Activated CD8-positive, alpha-beta T cell treated with anti-CD3 and anti-CD28 coated beads for 36 hours (primary cell): Measurements from ENCODE around the gene GDF9. TPM values are rescaled to one million over a fixed set of nuclear protein-coding genes. Genes with fewer than 3 reads are reported as not detected.

Experiments
- ATAC-seq: fragments of 200-7000 bp; cut with Tn5 transposase; one replicate; pipeline ENCODE4 v1.10.0; 2021; ENCODE audit warnings: mild to moderate bottlenecking, moderate library complexity
- CTCF ChIA-PET: fragments of 350-600 bp; sonication (Branson Sonifier 250); formaldehyde crosslinking; loops from one replicate; lab custom pipeline; 2021; ENCODE audit warnings: antibody characterized with exemption; lab: Charles Lee
- POLR2A ChIA-PET: fragments of 350-600 bp; sonication (Branson Sonifier 250); formaldehyde crosslinking; loops from one replicate; lab custom pipeline; 2021; ENCODE audit warnings: antibody characterized with exemption; lab: Charles Lee
- DNase-seq: peaks from one replicate; pipeline ENCODE4 v3.0.0-alpha.2; 2020
- H3K27ac Mint-ChIP-seq: one replicate; pipeline ENCODE4 v1.8.0; 2021; ENCODE audit warnings: mild to moderate bottlenecking, mixed read lengths
- H3K27me3 Mint-ChIP-seq: one replicate; pipeline ENCODE4 v1.8.0; 2021; ENCODE audit warnings: mixed read lengths
- H3K36me3 Mint-ChIP-seq: one replicate; pipeline ENCODE4 v1.8.0; 2021; ENCODE audit warnings: low read depth, mixed read lengths
- H3K4me1 Mint-ChIP-seq: one replicate; pipeline ENCODE4 v1.8.0; 2021; ENCODE audit warnings: low read depth, mixed read lengths
- H3K4me3 Mint-ChIP-seq: one replicate; pipeline ENCODE4 v1.8.0; 2021; ENCODE audit warnings: mild to moderate bottlenecking, moderate library complexity, mixed read lengths
- H3K9me3 Mint-ChIP-seq: one replicate; pipeline ENCODE4 v1.8.0; 2021; ENCODE audit warnings: mixed read lengths
- intact Hi-C: fragments of 100-400 bp; cut with micrococcal nuclease; formaldehyde crosslinking; loops from one replicate; pipeline ENCODE4 v1.10.0; 2022
- total RNA-seq, 2 experiments: library from RNA; stranded (reverse); gene quantifications; one replicate each; pipeline ENCODE4 v1.2.3, GENCODE V29; 2021
- TF ChIP-seq, protein P1 (sequence below): fragments of 200-600 bp; IDR thresholded peaks from one replicate; pipeline ENCODE4 v1.8.0; 2022; ENCODE audit warnings: antibody characterized with exemption, mild to moderate bottlenecking

The GDF9 gene
- under 1 TPM; 0.90 to 0.94 TPM for total RNA-seq

- Mint-ChIP-seq H3K27me3 (no peaks in the 10 kb centered on the region), H3K4me1 (peaks cover 29% of the 10 kb centered on the region), H3K9me3 (no peaks in the 10 kb centered on the region), H3K36me3 (peaks cover 28% of the 10 kb centered on the region), H3K4me3 (peak within 1 kb of the TSS; percentile 97), H3K27ac (peak within 1 kb of the TSS; percentile 100)
- ATAC-seq (peak; percentile 99), DNase-seq (peak; percentile 95)
- TF ChIP-seq, protein P1, sequence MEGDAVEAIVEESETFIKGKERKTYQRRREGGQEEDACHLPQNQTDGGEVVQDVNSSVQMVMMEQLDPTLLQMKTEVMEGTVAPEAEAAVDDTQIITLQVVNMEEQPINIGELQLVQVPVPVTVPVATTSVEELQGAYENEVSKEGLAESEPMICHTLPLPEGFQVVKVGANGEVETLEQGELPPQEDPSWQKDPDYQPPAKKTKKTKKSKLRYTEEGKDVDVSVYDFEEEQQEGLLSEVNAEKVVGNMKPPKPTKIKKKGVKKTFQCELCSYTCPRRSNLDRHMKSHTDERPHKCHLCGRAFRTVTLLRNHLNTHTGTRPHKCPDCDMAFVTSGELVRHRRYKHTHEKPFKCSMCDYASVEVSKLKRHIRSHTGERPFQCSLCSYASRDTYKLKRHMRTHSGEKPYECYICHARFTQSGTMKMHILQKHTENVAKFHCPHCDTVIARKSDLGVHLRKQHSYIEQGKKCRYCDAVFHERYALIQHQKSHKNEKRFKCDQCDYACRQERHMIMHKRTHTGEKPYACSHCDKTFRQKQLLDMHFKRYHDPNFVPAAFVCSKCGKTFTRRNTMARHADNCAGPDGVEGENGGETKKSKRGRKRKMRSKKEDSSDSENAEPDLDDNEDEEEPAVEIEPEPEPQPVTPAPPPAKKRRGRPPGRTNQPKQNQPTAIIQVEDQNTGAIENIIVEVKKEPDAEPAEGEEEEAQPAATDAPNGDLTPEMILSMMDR = no peak
- POLR2A ChIA-PET = interaction anchor here (0.6 to 2.0 kb wide), 13 partner anchors 11 to 155 kb away, joined by 3 to 9 read pairs (median 3); no protein-coding TSS in a partner anchor
- CTCF ChIA-PET = interaction anchor here (1.0 to 4.1 kb wide), 6 partner anchors 10 to 46 kb away, joined by 4 to 15 read pairs (median 5); no protein-coding TSS in a partner anchor
- intact Hi-C loops = no loop called here
Measured at GRCh38 chr5:132866342-132867045, at the start of gene GDF9, which contains the start of gene UQCRQ. Gene GDF9 (minus strand): TSS chr5:132866469. CDS start chr5:132864533, 1,936 bp downstream. Gene UQCRQ (plus strand): TSS chr5:132866642. CDS start chr5:132866882, 240 bp downstream.

GRCh38 chr5:132915681-132916080, 49.4 kb upstream of the GDF9 start:
- TF ChIP-seq, protein P1 = no peak
- H3K9me3 Mint-ChIP-seq = no peaks in the 10 kb centered on the region
- peaks cover 17% of the 10 kb centered on the region for H3K36me3 Mint-ChIP-seq
- H3K4me3 Mint-ChIP-seq = no peak overlapping the region
- H3K4me1 Mint-ChIP-seq = peaks cover 4% of the 10 kb centered on the region
- DNase-seq = no peak
- ChIA-PET POLR2A (no interaction called here), CTCF (no interaction called here)
- H3K27ac Mint-ChIP-seq = no peak overlapping the region
- ATAC-seq = no peak
- no peaks in the 10 kb centered on the region for H3K27me3 Mint-ChIP-seq
- intact Hi-C loops = no loop called here

- ATAC-seq (no peak), DNase-seq (no peak)
- no peaks in the 10 kb centered on the region for H3K9me3 Mint-ChIP-seq
- H3K27me3 Mint-ChIP-seq = no peaks in the 10 kb centered on the region
- TF ChIP-seq, protein P1 = no peak
- H3K36me3 Mint-ChIP-seq = peaks cover 11% of the 10 kb centered on the region
- CTCF ChIA-PET = no interaction called here
- H3K27ac Mint-ChIP-seq = no peak overlapping the region
- no peak overlapping the region for H3K4me3 Mint-ChIP-seq
- POLR2A ChIA-PET = no interaction called here
- intact Hi-C loops = no loop called here
- peaks cover 6% of the 10 kb centered on the region for H3K4me1 Mint-ChIP-seq
Measured at GRCh38 chr5:132909702-132910101, 43.4 kb upstream of the GDF9 start.

DNA sequence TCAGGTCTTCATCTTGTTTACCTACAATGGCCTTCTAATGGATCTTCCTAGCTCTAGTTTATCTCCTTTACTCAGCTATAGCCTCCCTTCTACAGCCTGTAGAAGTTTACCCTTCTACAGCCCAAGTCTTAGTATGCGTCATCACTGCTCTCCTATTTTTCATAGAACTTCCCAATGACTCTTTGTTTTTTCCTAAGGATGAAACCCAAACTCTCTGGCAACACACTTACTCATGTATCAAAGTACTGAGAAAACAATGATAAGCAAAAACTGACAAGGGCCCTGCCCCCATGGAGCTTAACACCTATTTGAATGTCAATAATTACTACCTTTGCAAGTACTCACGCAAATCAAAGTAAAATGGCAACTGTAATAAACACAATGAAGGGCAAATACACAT, 40.9 kb upstream of the GDF9 start:
- no peak for ATAC-seq
- ChIA-PET CTCF (no interaction called here), POLR2A (no interaction called here)
- Mint-ChIP-seq H3K36me3 (peaks cover 16% of the 10 kb centered on the region), H3K27me3 (no peaks in the 10 kb centered on the region), H3K4me1 (peaks cover 7% of the 10 kb centered on the region), H3K9me3 (no peaks in the 10 kb centered on the region), H3K27ac (no peak overlapping the region), H3K4me3 (no peak overlapping the region)
- TF ChIP-seq, protein P1 = no peak
- no peak for DNase-seq
- intact Hi-C loops = no loop called here

- DNase-seq = no peak
- ChIA-PET CTCF (interaction anchor here (1.3 to 1.8 kb wide), 3 partner anchors 15 to 159 kb away, joined by 3 to 5 read pairs (median 4); partner anchors contain the start of gene CCNI2), POLR2A (interaction anchor here (0.6 kb wide), 1 partner anchor 55 kb away, joined by 3 read pairs; no protein-coding TSS in a partner anchor)
- Mint-ChIP-seq H3K9me3 (no peaks in the 10 kb centered on the region), H3K27ac (no peak overlapping the region), H3K27me3 (no peaks in the 10 kb centered on the region), H3K4me1 (peaks cover 7% of the 10 kb centered on the region), H3K36me3 (peaks cover 16% of the 10 kb centered on the region), H3K4me3 (no peak overlapping the region)
- intact Hi-C loops = no loop called here
- TF ChIP-seq, protein P1 = no peak
- no peak for ATAC-seq
Measured at GRCh38 chr5:132905938-132906337, 39.7 kb upstream of the GDF9 start.
